Measurements from ENCODE around the gene PRSS56.
"Not testable (repeated sequence)": the region's sequence is repeated elsewhere in the genome, so short reads cannot be mapped to it uniquely, and the experiment has no call there.

Gene PRSS56

GRCh38 chr2:232541961-232542714 lies 21.9 kb downstream of the PRSS56 start:
- DNase-seq (ENCODE audit: low spot score), result no peak

DNA sequence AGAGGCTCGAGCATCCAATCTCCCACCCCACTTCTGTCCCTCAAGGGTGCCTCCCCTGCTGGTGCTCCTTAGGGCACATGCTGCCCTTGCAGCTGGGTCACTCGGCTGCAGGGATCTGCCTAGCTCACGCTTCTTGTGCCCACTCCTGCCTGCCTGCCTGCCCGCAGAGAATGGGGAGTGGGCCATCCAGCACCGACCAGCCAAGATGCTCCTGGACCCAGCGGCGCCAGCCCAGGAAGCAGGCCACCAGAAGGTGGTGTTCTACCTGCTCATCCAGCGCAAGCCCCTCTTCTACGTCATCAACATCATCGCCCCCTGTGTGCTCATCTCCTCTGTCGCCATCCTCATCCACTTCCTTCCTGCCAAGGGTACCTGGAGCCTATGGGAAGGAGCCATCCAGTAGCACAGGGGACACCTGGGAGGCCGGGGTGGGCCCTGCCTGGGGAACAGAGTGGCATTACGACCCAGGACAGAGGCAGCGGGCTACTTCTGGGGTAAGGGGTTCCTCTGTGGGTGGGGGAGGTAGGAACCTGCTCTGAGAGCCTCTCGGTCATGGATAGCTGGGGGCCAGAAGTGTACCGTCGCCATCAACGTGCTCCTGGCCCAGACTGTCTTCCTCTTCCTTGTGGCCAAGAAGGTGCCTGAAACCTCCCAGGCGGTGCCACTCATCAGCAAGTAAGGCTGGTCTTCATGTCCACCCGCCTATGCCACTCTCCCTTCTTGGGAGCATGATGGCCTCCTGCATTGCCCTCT lies 22.7 kb downstream of the PRSS56 start:
- DNase-seq (ENCODE audit: low spot score), result no peak

DNA sequence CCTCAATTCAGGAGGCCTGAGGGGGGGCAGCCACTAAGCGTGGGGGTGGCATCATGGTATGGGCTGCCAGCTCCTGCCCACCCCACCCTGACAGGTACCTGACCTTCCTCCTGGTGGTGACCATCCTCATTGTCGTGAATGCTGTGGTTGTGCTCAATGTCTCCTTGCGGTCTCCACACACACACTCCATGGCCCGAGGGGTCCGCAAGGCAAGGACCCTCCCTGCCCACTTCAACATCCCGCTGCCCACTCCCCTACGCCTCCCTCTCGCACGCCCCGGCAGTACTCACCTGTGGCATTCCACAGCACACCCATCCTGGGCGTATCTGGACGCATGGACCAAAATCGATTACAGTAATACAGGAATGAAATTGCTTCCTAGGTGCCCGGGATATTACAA lies 23.3 kb downstream of the PRSS56 start:
- DNase-seq (ENCODE audit: low spot score), result no peak

DNA sequence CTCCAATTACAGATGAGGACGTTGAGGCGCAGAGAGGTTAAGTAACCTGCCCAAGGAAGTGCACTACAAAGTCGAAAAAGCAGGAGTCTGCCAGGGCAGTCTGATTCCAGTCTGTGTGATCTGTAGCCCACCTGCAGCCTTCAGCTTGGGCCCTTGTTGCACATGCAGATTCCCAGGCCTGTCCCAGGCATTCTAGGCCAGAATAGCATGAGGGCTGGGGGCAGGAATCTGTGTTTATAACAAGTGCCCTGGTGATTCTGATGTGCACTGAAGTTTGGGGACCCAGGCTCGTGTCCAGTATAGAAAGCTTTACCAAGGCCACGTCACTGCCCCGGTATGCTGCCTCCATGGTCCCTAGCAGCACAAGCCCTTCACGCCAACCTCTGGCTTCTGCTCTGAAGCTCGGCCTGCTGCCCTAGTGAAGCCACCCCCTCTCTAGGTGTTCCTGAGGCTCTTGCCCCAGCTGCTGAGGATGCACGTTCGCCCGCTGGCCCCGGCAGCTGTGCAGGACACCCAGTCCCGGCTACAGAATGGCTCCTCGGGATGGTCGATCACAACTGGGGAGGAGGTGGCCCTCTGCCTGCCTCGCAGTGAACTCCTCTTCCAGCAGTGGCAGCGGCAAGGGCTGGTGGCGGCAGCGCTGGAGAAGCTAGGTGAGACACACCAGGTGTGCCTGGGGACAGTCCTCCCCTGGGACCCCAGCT lies 23.9 kb downstream of the PRSS56 start:
- no peak for DNase-seq (ENCODE audit: low spot score)

GRCh38 chr2:232544674-232545073 lies 24.5 kb downstream of the PRSS56 start:
- DNase-seq (ENCODE audit: low spot score), result no peak

DNA sequence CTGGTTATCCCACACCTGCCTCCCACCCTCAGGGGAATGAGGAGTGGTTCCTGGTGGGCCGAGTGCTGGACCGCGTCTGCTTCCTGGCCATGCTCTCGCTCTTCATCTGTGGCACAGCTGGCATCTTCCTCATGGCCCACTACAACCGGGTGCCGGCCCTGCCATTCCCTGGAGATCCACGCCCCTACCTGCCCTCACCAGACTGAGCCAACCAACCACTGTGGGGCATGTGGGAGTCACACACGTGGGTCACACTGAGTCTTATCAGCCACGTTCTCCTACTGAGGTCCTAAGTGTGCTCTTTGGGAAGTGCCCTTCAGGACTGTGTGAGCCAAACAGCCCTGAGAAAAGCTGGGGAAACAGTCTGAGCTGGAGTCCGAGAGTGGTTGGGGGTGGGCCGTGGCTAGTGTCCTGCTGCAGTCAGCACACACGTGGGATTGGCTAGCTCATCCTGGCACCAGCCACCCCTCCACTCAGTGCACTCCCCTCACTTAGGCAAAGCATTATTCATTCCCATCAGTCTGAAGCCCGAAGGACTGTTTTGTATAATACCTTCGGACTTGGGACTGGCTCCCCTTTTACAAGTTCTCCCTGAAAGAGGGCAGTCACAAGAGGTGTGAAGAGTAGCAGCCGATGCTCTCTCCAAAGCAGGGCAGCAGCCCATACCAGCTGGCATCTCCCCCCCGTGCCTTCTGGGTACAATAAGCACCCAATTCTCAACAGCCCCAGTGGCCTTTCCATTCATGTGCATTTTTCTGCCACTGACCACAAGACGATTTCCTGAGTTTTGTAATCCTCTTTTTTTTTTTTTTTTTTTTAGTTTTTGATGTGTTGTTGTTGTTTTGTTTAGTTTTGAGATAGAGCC lies 25.6 kb downstream of the PRSS56 start:
- DNase-seq (ENCODE audit: low spot score), result no peak

DNA sequence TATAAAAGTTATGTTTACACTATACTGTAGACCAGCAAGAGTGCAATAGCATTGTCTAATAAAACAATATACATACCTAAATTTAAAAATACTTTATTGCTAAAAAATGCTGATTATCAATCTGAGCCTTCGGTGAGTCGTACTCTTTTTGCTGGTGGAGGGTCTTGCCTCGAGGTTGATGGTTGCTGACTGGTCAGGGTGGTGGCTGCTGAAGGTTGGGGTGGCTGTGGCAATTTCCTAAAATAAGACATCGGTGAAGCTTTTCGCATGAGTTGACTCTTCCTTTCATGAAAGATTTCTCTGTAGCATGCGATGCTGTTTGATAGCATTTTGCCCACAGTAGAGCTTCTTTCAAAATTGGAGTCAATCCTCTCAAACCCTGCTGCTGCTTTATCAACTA lies 27.8 kb downstream of the PRSS56 start:
- DNase-seq (ENCODE audit: low spot score), result no peak

DNA sequence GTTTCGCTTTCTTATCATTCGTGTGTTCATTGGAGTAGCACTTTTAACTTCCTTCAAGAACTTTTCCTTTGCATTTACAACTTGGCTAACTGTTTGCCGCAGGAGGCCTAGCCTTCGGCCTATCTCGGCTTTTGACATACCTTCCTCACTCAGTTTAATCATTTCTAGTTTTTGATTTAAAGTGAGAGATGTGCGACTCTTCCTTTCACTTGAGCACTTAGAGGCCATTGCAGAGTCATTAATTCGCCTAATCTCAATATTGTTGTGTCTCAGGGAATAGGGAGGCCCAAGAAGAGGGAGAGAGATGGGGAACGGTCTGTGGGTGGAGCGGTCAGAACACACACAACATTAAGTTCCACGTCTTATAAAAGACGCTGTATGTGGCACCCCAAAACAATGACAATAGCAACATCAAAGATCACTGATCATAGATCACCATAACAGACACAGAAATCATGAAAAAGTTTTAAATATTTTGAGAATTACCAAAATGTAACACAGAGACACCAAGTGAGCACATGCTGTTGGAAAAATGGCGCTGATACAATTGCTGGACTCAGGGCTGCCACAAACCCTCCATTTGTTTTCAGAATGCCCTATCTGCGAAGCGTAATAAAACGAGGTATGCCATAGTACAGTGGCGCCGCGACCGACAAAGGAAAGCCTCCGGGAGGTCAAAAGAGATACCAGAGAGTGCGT lies 29.6 kb downstream of the PRSS56 start:
- DNase-seq (ENCODE audit: low spot score), result peak; percentile 73

DNA sequence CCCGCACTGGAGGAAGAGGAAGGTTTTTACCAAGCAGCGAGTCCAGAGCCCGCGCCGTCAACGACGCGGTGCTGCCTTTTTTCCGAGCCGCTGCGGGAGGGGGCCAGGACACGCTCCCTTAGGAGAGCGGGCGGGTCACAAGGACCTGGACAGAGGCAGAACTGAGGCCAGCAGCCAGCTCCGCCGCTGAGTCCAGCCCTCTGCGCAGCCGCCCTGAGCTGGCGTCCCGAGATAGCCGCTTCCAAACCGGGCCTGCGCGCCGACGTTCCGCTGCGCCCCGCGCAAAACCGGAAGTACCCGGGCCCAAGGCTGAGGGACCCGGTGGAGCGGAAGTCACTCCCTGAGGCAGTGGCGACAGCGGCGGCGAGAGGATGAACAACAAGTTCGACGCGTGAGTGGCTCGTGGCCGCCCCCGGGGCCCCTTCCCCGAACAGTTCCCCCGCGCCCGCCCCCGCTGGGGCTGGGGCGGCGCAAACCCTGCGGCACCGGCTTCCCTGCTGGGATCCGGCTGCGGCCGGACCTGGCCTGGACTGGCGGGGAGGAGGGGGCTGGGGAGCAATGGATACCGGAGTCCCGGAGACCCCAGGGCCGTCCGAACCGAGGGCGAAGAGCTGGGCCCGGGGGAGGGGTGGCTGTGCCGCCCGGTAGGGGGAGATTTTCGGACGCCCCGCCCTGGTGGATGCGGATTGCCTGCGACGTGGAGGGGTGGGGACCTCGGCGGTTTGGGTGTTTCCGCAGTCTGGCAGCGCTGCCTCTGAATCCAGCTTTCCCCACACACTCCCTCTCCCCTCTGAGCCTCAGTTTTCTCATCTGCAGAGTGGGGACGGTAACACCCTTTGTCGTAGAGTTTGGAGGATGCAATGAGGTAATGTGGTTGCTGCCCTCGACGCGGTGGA lies 30.4 kb downstream of the PRSS56 start, which contains the start of the genes EIF4E2 and TIGD1:
TSS of gene EIF4E2 (plus strand) at position 336 of the 896 bp plus-strand sequence. CDS start at position 372, 36 bp downstream.
TSS of gene TIGD1 (minus strand) at position 204 of the 896 bp plus-strand sequence. CDS start 675 bp downstream, outside the sequence.
- peak; percentile 95 for DNase-seq (ENCODE audit: low spot score)

DNA sequence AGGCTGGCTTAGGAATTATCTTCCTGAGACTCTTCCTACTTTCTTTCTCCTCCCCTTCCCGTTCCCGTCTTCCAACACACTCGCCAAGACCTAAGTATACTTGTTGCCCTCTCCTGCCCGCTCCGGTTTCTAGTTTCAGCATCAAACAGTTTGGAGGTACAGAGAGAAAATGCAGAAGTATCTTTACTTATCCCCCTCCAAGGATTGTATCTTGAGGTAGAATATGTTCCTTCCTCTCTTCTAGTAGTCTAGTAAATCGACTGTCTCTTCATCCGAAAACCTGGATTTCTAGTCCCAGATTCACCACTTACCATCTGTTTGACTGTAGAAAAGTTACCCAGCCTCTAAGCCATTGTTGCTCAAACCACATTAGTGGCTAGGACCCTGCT lies 31.1 kb downstream of the PRSS56 start:
- no peak for DNase-seq (ENCODE audit: low spot score)

DNA sequence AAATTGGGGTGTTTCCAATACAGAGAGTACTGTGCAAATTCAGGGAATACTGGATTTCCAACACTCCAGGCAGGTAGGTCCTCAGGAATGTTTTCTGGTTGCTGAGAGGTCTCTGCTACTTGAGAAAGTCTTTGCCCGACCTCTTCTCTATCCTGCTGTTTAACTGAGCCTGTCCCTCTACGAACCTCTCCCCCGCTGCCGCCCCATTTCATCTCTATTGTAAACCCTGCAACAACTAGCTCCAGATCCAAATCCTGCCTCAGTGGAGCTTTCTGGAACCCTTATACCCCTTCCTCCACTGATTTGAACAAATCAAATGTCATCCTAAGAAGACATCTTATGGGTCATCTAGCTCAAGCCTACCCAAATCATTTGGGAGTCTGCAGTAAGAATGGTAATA lies 31.6 kb downstream of the PRSS56 start:
- DNase-seq (ENCODE audit: low spot score), result no peak

GRCh38 chr2:232556426-232556825 lies 36.2 kb downstream of the PRSS56 start:
- DNase-seq (ENCODE audit: low spot score), result no peak

- DNase-seq (ENCODE audit: low spot score), result peak; percentile 60
These were observed 42.4 kb downstream of the PRSS56 start for GRCh38 chr2:232562515-232563151.

DNA sequence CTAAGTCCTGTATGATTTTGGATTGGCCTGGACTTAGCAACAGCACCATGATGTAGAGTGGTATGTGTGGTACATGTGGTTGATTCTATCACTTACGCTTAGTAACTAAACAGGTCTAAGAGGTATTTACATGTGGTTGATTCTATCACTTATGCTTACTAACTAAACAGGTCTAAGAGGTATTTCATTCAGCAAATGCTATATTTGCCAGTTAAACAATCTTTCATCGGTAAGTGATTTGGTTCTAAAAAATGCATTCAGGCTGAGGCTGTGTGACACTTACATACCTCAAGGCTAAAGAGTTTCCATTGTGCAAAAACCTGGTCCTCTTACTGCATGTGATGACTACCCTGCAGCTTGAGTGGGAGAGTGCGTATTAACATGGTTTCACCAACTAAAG lies 43.4 kb downstream of the PRSS56 start:
- no peak for DNase-seq (ENCODE audit: low spot score)

DNA sequence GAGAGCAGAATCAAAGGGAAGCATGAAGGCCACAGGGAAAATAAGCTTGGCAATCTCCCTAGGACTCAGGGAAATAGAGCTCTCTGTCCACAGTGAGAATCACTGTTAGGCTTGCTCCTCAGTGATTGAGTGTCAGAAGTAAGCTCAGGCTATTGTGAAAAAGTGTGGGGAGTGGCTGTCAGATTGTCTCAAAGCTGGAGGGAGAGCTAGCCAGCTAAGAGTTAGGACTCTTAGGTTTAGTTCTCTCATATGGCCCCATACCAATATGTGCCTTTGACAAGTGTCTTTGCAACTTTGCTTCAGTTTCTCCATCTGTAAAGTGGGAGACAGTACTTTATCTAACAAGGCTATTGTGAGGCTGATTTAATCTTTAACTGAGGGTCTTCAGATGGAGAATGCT lies 47.5 kb downstream of the PRSS56 start:
- no peak for DNase-seq (ENCODE audit: low spot score)

- no peak for DNase-seq (ENCODE audit: low spot score)
These were observed 48.0 kb downstream of the PRSS56 start for GRCh38 chr2:232568161-232568560.

DNA sequence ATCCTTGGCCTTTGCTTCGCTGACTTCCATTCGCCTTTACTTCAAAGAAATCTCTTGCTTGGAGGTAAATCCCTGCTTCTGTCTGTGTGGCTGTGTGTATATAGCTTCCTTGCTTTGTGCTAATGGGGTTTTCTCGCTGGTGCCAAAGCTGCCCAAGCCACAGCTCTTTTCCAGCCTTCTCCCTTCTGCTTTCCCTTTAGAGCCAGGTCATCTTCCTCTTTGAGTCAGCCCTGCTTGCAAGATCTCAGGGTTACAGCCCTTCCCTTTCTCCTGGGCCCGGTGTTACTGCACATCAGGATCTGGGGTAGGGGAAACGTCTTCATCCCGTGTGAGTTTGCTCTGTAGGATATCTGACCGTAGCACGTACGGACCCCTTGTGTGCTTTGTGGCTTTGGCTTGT lies 49.4 kb downstream of the PRSS56 start:
- DNase-seq (ENCODE audit: low spot score), result no peak

GRCh38 chr2:232570481-232570880 lies 50.3 kb downstream of the PRSS56 start:
- not testable (repeated sequence) for DNase-seq (ENCODE audit: low spot score)

DNA sequence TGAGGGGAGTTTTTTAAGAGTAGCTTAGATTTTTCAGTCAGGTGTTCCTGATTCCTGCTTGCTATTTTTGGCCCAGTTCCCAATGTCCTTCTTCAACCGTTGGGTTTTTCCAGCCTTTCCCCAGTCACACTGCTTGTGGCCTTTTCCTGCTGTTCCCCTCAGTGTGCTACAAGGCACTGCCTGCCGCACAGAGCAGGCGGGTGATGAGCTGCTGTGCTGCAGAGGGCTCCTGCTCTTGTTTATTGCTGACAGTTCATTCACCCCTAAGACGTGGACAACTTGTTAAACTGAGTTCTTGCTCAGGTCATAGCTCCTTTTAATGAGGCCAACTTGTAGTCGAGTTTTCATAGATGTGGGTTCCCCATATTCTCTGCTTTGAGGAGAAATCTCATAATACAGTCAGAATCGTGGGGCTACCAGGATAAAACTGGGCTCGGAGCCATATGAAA lies 50.9 kb downstream of the PRSS56 start:
- DNase-seq (ENCODE audit: low spot score), result no peak
